Hematopoietic multipotent progenitor cell treated with erythropoietin and hydrocortisone succinate and interleukin-3 and kit ligand, for 4 days (in vitro differentiated cells): ENCODE results near the gene PRKN.

Experiments
- DNase-seq: peaks from one replicate; pipeline ENCODE4 v3.0.0-alpha.2; 2015

PRKN gene

GRCh38 chr6:161446949-161447348 lies 1280.6 kb downstream of the PRKN start:
- no peak for DNase-seq

- no peak for DNase-seq
Observed at GRCh38 chr6:161446296-161446925, 1281.2 kb downstream of the PRKN start.

GRCh38 chr6:161445021-161445799 lies 1282.4 kb downstream of the PRKN start:
- DNase-seq, result peak; percentile 4

GRCh38 chr6:161444464-161444863 lies 1283.1 kb downstream of the PRKN start:
- DNase-seq, result peak; percentile 64

- no peak for DNase-seq
Observed at GRCh38 chr6:161443848-161444247, 1283.7 kb downstream of the PRKN start.

- DNase-seq, result no peak
Observed at GRCh38 chr6:161442420-161442819, 1285.1 kb downstream of the PRKN start.

- DNase-seq, result no peak
Observed at GRCh38 chr6:161440299-161440698, 1287.3 kb downstream of the PRKN start.

GRCh38 chr6:161439093-161439492 lies 1288.5 kb downstream of the PRKN start:
- DNase-seq, result peak; percentile 8

GRCh38 chr6:161438430-161439030 lies 1289.0 kb downstream of the PRKN start:
- DNase-seq, result no peak

GRCh38 chr6:161437851-161438250 lies 1289.7 kb downstream of the PRKN start:
- DNase-seq, result no peak

GRCh38 chr6:161436106-161436876 lies 1291.3 kb downstream of the PRKN start:
- DNase-seq, result no peak

- DNase-seq, result no peak
Observed at GRCh38 chr6:161435748-161436070, 1291.9 kb downstream of the PRKN start.

GRCh38 chr6:161434921-161435747 lies 1292.4 kb downstream of the PRKN start:
- DNase-seq, result no peak

- DNase-seq, result no peak
Observed at GRCh38 chr6:161434350-161434749, 1293.2 kb downstream of the PRKN start.

GRCh38 chr6:161432546-161432945 lies 1295.0 kb downstream of the PRKN start:
- no peak for DNase-seq

- DNase-seq, result peak; percentile 18
Observed at GRCh38 chr6:161429921-161430490, 1297.6 kb downstream of the PRKN start.

GRCh38 chr6:161424421-161424820 lies 1303.1 kb downstream of the PRKN start:
- DNase-seq, result no peak

- no peak for DNase-seq
Observed at GRCh38 chr6:161422710-161423680, 1304.6 kb downstream of the PRKN start.

GRCh38 chr6:161418463-161418945 lies 1309.1 kb downstream of the PRKN start:
- DNase-seq, result peak; percentile 84

- DNase-seq, result no peak
Observed at GRCh38 chr6:161417717-161418462, 1309.7 kb downstream of the PRKN start.
